HG03354 (cell line): Measurements from ENCODE around the gene KMT2D.
"Not testable (repeated sequence)": the region's sequence is repeated elsewhere in the genome, so short reads cannot be mapped to it uniquely, and the experiment has no call there.

ENCODE experiments used
- ATAC-seq: cut with Tn5 transposase; IDR thresholded peaks from one replicate; pipeline ENCODE4 v1.9.1; 2021; ENCODE audit warnings: mild to moderate bottlenecking; ENCODE audit not compliant: unreplicated experiment, poor library complexity, severe bottlenecking

Gene KMT2D

DNA sequence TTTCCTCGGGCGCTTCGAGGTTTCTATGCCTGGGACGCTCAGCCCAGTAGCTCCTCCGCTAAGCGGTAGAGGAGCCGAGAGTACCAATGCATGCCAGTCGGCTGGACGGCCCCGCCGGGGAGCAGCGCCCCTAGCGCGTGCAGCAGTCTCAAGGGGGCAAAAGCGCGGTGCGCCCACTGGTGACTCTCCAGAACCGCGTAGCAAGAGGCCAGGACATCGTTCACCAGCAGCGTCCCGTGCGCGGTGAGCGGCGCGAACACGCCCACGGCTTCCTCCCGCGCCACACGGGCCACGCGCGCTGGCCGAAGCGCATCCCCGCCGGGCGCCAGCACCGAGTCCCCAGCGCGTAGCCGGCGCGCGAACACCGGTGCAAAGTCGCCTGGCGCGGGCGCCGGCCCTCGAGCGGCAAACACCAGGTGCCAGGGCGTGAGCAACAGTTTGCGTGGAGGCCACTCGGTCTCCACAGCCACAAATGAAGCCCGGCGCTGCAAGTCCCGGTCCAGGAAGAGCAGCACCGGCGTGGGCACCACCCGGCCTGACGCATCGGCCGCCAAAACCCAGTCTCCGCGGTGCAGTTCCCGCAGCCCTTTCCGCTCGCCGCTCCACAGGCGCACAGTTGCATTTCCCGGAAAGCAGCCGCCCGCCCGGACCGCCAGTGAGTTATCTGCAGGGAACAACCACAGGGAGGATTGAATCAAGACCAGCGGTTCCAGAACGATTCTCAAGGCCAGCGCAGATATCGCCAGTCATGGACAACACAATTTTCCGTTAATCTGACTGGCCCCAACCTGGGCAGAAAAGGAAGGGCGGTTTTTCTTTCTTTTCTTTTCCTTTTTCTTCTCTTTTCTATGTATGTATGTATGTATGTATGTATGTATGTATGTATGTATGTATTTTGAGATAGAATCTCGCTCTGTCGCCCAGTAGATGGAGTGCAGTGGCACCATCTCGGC lies 29.5 kb upstream of the KMT2D start:
- no peak for ATAC-seq

DNA sequence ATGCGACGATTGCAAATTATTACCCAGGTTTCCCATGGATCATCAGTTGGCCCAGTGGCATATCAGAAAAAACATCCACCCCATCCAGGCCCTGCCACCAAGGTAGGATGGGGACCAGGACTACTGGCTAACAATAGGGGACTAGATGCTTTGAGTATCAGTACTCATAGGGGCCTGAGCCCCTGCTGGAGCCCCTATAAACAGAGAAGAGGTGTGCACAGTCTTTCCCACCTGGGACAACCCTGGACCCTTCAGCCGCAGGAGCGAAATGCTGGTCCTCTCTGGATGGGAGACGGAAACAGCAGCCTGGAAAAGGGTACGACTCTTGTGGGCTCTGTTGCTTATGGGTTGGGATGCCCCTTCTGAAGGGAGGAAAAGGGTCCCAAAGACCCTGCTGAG lies 28.3 kb upstream of the KMT2D start:
- no peak for ATAC-seq

DNA sequence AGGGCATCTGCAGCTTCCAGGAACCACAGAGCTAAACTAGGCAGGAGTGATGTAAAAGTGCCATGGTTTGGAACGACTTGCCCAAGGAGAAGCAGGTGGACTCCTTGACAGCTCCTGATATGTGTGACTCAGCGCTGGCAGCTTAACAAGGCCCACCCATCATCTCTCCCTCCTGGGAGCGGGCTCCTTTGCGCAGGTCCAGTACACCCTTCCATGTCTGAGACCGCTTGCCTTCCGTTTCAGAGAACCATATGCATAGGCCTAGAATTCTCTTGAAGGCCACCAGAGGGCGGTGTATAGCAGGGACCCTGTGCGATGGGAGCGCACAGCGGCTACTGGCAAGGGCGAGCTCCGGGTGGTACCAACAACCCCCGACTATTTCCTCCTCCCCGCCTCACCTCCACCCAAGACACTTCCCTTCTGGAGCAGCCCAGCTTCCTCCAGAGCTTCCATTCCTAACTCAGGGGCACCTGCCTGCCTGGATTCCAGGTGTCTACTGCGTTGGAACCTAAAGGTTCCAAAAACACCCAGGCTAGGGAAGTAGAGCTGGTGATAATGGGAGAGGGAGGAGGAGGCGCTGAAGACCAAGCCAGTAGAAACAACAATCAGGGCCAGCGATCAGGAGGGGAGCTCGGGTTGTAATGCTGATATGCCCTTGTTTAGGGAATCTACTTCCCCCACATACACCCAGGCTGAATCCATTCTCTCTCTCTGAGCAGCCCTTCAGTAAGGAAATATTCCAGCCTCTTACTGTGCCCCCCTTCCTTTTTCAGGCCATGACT lies 27.7 kb upstream of the KMT2D start:
- peak; percentile 90 for ATAC-seq

DNA sequence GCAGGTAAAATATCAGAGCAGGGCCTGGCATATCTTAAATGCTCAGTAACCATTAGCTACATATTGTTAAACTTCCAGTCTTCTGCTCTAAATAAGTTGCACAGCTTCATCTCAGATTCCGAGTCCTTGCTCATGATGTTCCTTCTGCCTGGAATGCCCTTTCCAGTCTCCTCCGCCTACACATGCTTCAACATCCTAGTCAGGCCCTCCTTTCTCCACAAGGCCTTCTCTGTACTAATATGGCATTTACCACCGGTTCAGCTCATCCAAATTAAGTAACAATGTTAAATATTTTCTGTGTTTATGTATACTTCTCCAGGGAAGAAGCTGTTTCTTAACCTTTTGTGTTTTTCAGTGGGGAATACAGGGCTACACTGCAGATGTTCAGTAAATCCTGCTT lies 25.5 kb upstream of the KMT2D start:
- no peak for ATAC-seq

DNA sequence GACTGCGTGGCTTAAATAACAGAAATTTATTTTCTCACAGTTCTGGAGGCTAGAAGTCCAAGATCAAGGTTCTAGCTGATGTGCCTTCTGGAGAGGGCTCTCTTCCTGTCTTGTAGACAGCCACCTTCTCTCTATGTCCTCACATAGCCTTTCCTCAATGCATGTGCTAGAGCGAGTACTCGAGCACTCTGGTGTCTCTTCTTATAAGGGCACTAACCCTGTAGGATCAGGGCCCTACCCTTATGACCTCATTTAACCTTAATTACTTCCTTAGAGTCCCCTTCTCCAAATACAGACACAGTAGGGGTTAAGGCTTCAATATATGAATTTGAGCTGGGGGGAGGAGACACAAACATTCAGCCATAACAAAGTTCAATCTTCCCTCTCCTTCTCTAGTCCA lies 23.8 kb upstream of the KMT2D start:
- ATAC-seq = no peak

DNA sequence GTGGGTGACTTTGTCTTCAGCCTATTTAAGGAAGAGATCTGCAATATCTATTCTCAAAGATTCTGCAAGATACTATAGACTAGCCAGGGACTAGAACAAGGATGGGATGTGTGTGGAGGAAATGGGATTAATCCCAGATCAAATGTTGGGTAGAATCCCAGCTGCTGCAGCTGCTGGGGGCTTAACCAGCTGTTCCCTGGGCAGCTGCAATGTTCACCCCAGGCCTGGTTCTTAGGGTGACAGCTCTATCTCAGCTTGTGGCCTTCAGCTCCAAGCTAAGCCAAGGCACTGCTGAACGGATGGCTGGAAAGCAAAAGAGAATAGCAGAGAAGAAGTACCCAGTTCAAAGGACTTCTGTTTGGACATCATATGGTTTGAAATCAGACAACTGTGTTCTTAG lies 19.2 kb upstream of the KMT2D start:
- ATAC-seq = no peak

DNA sequence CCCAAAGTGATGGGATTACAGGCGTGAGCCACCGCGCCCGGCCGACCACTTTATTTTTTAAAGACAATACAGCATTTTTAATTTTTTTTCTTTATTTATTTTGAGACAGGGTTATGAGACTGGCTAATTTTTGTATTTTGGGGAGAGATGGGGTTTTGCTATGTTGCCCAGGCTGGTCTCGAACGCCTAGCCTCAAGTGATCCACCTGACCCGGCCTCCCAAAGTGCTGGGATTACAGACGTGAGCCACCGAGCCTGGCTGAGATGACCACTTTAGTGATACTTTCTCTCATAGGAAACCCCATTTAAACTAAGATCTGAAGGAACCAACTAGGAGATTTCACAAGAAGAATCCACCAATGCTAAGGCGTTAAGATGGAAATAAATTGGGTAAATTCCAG lies 10.4 kb upstream of the KMT2D start:
- ATAC-seq = no peak

DNA sequence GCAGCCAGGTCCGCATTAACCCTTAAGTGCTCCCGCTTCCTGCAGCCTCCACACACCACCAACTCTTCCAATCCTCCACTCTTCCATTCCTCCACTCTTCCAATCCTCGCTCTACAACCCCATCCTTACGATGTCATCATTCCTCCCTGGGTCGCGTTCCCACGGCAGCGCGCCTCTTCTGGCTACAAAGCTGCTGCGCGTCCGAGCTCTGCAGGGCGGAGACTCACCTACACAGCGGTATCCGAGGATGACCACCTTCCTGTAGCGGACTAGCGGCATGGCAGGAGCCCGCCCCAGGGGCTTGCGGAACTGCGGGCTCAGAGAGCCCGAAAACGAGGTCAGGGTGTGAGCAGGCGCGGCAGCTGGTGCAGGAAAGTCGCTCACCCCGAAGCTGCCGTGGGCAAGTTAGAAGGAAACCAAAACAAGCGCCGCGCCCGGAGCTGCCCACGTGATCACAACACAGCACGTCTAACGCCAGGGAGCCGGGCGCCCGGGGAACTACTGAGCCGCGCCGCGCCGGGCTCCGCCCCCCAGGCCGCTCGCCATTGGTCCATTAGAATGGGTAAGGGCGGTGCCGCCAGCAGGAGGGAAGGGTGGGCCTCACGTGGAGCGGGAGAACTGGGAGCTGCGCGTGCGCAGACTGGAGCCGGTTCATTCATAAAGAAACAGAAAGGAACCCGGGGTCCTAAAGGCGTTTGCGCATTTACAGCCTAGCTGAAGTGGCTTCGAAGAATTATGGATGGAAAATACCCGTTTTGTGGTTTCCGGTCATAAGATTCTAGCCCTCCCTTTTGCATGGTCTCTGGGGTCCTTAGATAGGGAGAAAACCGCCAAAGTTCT lies 9.1 kb upstream of the KMT2D start, which contains the start of gene RHEBL1:
RHEBL1 (minus strand) TSS at position 473 of the 840 bp plus-strand sequence; CDS start at position 279, 194 bp downstream.
- peak; percentile 98 for ATAC-seq

DNA sequence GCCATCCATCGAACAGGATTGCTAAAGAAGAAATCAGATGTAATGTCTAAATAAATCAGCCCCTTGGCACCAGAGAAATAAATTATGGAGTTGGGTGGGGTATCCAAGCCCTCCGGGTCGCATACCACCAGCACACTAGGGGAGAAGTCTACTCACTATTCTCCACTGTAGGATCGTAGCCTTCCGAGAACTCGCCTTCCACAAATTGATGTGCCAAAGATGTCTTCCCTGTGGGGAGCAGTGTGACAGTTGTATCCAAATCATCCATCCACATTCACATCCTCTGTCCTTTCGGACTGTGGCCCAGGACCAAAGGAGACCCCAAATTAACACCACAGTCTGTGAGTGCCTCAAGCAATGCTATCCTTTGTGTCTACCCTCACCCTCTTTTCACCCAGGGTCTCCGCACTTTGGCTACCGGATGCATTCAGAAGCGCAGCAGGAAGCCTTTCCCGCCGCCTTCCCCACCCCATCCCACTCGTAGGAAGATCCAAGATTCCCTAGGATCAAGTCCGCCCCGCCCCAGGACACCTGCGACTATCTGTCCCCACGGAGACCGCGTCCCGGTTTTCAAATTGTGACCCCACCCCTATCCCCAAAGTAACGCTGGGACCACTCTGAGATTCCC lies 8.4 kb upstream of the KMT2D start:
- peak; percentile 1 for ATAC-seq

DNA sequence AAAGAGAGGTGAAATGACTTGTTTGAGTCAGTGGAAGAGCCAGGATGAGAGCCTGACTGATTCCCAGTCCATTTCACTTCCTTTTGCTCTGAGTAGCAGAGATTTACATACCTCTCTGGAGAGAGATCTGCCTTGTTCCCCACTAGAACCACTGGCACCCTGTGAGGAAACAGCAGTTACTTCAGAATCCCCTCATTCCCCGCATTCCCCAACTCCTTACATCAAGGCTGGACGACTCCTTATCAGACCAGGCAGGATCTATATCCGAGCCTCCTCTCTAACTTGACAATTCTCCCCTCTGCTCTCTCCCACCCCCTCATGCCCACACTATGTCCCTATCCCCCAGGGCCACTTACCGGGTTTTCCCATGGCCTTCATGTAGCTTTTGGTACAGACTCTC lies 5.5 kb upstream of the KMT2D start:
- no peak for ATAC-seq

DNA sequence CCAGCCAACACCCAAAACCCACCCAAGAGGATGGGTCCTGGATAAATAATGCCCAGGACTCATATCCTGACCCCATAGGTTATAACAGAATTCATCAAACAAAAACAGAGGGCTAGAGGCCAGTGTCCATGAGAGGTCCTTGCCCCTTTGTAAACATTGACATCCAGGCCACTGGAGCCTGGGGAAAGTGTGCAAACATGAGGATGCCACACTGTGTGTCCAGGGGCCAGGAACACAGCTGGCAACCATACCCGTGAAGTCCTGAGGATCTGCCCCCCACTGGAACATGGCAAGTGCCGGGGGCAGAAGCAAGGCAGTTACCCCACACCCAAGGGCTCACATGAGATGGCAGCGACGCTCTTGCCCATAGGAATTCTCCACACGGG lies 4.2 kb upstream of the KMT2D start:
- ATAC-seq = no peak

DNA sequence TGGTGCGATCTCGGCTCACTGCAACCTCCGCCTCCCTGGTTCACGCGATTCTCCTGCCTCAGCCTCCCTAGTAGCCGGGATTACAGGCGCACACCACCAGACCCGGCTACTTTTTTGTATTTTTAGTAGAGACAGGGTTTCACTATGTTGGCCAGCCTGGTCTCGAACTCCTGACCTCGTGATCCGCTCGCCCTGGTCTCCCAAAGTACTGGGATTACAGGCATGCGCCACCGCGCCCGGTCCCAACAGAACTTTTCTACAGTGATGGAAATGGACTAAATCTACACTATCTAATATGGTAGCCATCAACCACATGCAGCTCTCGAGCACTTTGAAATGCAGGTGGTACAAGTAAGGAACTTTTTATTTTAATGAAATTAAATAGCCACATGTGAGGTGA lies 1.3 kb upstream of the KMT2D start:
- ATAC-seq = not testable (repeated sequence)

DNA sequence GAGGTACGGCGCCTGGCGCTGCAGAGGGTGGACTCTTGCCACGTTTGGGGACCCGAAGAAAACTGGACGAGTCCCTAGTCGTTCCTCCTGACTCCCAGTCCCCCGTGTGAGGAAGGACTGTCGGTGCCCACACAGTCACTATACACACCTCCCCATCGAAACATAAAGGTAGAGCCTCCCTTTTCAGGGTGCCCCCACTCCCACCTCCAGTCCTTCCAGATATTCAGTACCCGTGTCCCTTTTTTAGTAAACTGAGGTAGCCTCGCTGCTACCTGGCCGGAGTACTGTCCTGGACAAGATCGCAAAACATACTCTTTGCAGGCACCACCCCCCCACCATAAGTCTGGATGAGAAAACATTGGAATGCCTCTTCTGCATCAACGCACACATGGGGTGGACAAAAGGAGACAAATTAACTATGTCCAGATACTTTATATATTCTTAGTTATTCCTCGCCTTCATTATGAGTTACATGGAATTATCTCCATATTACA lies 610 bp upstream of the KMT2D start:
- ATAC-seq = no peak

DNA sequence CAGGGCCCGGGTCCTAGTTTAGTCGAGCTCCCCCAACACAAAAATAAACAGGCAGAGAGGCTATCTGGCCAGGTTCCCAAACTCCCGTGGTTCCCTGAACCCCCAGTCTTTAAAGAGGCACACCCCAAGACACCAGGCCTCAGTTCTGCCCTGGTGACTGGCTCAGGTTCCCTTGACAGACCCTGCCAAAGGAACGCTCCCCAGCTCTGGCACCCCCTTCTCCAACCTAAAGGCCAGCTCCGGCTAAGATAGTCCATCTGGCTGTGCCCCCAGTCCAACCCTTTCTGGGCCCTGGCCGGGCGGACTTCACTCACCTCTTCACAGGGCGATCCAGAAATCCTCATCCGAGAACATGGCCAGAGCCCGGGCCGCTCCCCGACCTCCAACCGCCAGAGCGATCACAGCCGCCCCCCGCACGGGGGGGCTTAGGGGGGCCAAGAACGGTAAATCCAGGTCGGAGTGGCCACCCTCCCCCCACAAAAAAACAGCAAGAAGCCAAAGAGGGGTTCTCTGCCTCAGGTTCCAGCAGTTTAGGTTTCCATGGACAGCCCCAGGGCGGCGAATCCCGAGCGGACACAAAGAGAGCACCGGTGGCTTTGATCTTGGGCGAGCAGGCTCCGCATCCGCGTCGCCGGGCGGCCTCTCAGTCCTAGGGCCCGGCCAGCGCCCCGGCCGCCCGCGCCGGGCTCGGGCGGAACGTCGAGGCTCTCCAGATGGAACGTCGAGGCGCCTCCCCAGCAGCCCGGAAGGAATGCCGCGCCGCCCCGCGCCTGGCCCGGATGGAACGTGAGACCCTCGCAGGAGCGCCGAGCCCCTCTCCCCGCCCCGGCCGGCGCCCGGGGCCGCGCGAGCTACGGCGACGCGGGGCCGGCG lies 1.1 kb downstream of the KMT2D start:
- ATAC-seq = peak; percentile 23

DNA sequence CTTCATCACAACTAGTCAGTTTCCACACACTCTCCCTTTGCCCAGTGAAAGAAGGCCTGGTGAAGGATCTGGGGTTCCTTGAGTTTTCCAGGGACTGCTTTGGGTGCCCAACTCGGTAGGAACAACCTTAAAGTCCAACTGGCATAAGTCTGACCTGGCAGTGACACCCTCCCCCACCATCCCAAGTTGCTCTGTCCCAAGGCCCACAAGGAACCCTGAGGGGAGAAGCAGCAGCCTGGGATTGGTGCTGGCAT lies 1.6 kb downstream of the KMT2D start:
- no peak for ATAC-seq

DNA sequence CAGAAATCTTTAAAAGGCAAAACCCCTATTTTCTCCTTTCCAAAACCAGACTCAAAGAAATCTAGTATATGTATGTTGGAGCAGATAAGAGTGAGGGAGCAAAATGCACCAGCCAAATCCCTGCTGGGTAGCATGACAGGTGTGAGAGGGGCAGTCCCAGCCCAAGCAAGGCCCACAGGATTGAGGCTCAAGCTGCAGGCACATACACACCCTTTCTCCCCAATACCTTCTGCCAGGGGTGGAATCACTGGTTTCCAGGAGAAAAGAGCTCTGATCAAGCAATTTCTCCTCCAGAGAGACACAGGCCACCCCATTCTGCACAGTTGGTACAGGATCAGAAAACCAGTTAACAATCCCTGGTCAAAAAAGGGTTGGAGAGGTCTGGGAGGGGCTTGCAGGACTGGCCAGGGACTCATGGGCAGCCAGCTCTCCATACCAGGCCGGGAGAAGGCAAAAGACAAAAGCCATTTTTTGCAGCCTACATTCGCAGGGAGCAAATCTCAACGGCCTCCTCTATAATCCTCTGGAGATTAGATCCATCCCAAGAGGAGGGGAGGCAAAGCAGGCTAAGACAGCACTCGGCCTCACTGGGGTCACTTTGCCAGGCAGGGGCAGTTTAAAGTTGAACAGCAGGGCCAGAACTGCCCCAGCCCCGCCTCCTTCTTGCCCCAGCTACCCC lies 2.1 kb downstream of the KMT2D start:
- ATAC-seq = no peak

DNA sequence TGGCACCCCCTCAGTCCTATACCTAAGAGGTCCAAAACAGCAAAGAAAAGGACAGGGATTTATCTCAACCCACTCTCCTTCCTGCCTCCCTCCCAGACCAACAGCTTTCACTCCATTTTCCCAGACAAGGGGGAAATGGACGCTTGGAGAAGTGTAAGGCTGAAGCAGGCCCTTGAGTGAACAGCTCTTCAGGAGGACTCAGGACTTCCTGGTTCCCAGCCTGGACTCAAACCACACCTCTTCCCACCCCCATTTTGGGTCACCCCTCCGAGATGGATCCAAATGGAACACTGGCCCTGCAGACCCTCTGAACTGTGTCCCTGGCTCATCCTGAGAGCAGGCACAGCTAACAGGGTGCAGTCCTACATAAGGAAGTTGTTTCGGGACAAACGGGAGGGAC lies 2.7 kb downstream of the KMT2D start:
- no peak for ATAC-seq
